ENCODE results near the gene MMP15. TPM values are rescaled to one million over a fixed set of nuclear protein-coding genes. Genes with fewer than 3 reads are reported as not detected.
A peak's percentile ranks its signal among the peaks of the same experiment; 100 is the strongest.

MMP15 gene
- total and polyA plus RNA-seq, 4 donors, result 7.0 to 38.8 (median 21.4) TPM

GRCh38 chr16:58022601-58023371 is 2.8 kb upstream of the MMP15 start:
- Histone ChIP-seq H3K27ac (ENCODE audit: low read depth in 1 of 2, low read length in 2 of 2) (peak overlapping the region in 1 of 2 donors; percentile 8), H3K4me1 (ENCODE audit: control insufficient read depth in 4 of 4, insufficient read depth in 4 of 4, low read length in 3 of 4) (peaks cover 3 to 39% (median 28%) of the 10 kb centered on the region in 4 donors), H3K27me3 (ENCODE audit: control insufficient read depth in 4 of 4, insufficient read depth in 4 of 4, low read length in 3 of 4) (no peaks in the 10 kb centered on the region), H3K36me3 (ENCODE audit: control insufficient read depth in 4 of 4, insufficient read depth in 3 of 4, low read depth in 1 of 4, low read length in 3 of 4) (peaks cover 0 to 5% (median 1%) of the 10 kb centered on the region in 4 donors), H3K4me3 (ENCODE audit: low read depth in 1 of 3, low read length in 3 of 3) (no peak overlapping the region), H3K9me3 (ENCODE audit: control insufficient read depth in 4 of 4, low read length in 3 of 4) (no peaks in the 10 kb centered on the region), H3K9ac (ENCODE audit: low read depth in 1 of 2, low read length in 2 of 2) (no peak overlapping the region)
- DNase-seq (ENCODE audit: low spot score), result no peak
- no peak for TF ChIP-seq FOXA2 (IDR thresholded peaks at IDR 0.05)
- no peak for TF ChIP-seq MAX (IDR thresholded peaks at IDR 0.05)
- 35% methylated on average over 18 of the region's 18 CpGs for WGBS

GRCh38 chr16:58024486-58025350 is 836 bp upstream of the MMP15 start:
- DNase-seq (ENCODE audit: low spot score), result peak; percentile 67
- peak overlapping the region in 1 of 2 donors; percentile 32 for H3K9ac ChIP-seq (ENCODE audit: low read depth in 1 of 2, low read length in 2 of 2)

More at GRCh38 chr16:58024486-58025350, 836 bp upstream of the MMP15 start:
- WGBS, result 4% methylated on average over 57 of the region's 57 CpGs
- Histone ChIP-seq H3K36me3 (ENCODE audit: control insufficient read depth in 4 of 4, insufficient read depth in 3 of 4, low read depth in 1 of 4, low read length in 3 of 4) (peaks cover 0 to 2% (median 0%) of the 10 kb centered on the region in 4 donors), H3K9me3 (ENCODE audit: control insufficient read depth in 4 of 4, low read length in 3 of 4) (no peaks in the 10 kb centered on the region), H3K27me3 (ENCODE audit: control insufficient read depth in 4 of 4, insufficient read depth in 4 of 4, low read length in 3 of 4) (no peaks in the 10 kb centered on the region), H3K4me3 (ENCODE audit: low read depth in 1 of 3, low read length in 3 of 3) (peak overlapping the region; percentile 30 to 82 (median 78)), H3K27ac (ENCODE audit: low read depth in 1 of 2, low read length in 2 of 2) (peak overlapping the region; percentile 56 to 78), H3K4me1 (ENCODE audit: control insufficient read depth in 4 of 4, insufficient read depth in 4 of 4, low read length in 3 of 4) (peaks cover 8 to 57% (median 45%) of the 10 kb centered on the region in 4 donors)
- TF ChIP-seq FOXA2 (IDR thresholded peaks at IDR 0.05) (no peak), RXRA (IDR thresholded peaks at IDR 0.05) (peak; percentile 81 to 89), HNF4G (IDR thresholded peaks at IDR 0.05) (peak; percentile 96), CTCF (IDR thresholded peaks at IDR 0.05; ENCODE audit: low read depth, low read length, missing input control) (no peak), REST (IDR thresholded peaks at IDR 0.05) (peak; percentile 70), FOXA1 (IDR thresholded peaks at IDR 0.05) (no peak), ATF3 (IDR thresholded peaks at IDR 0.05) (no peak), YY1 (IDR thresholded peaks at IDR 0.05) (peak; percentile 78), RAD21 (IDR thresholded peaks at IDR 0.05) (peak; percentile 19 to 54), JUND (IDR thresholded peaks at IDR 0.05) (peak in 1 of 2 donors; percentile 74), EGR1 (IDR thresholded peaks at IDR 0.05; ENCODE audit: low read depth in 2 of 2) (peak; percentile 59 to 86), MAX (IDR thresholded peaks at IDR 0.05) (peak; percentile 52), HNF4A (conservative IDR thresholded peaks at IDR 0.05) (peak; percentile 94 to 98), TAF1 (conservative IDR thresholded peaks at IDR 0.05) (peak; percentile 55), GABPA (IDR thresholded peaks at IDR 0.05 in 1 of 2, conservative IDR thresholded peaks at IDR 0.05 in 1 of 2) (peak in 1 of 2 donors; percentile 81), NR2F2 (IDR thresholded peaks at IDR 0.05) (peak; percentile 83), ZBTB33 (IDR thresholded peaks at IDR 0.05) (no peak), SP1 (IDR thresholded peaks at IDR 0.05) (peak; percentile 98)

All from liver (tissue), 9 donors.